NCI-H510A (cell line): ENCODE results near the gene PPP4C.

ENCODE experiments used
- DNase-seq: peaks from one replicate; lab custom pipeline; 2025; lab: John Stamatoyannopoulos, UW

The PPP4C gene

GRCh38 chr16:30054959-30055553, 20.7 kb upstream of the PPP4C start:
- no peak for DNase-seq

GRCh38 chr16:30060346-30060745, 15.4 kb upstream of the PPP4C start:
- no peak for DNase-seq

GRCh38 chr16:30060836-30061554, 14.8 kb upstream of the PPP4C start:
- no peak for DNase-seq

GRCh38 chr16:30063278-30063892, 12.4 kb upstream of the PPP4C start:
- no peak for DNase-seq

GRCh38 chr16:30063893-30064728, 11.7 kb upstream of the PPP4C start:
- peak; percentile 87 for DNase-seq

GRCh38 chr16:30064729-30065101, 11.1 kb upstream of the PPP4C start:
- DNase-seq: no peak

- peak; percentile 99 for DNase-seq
These were observed 10.5 kb upstream of the PPP4C start, which contains the start of gene ALDOA for GRCh38 chr16:30065102-30065942. ALDOA (plus strand) TSS chr16:30065760; CDS start chr16:30066898, 1,138 bp downstream.

- DNase-seq: no peak
These were observed 9.6 kb upstream of the PPP4C start for GRCh38 chr16:30065943-30066760.

- no peak for DNase-seq
These were observed 8.8 kb upstream of the PPP4C start for GRCh38 chr16:30066761-30067583.

GRCh38 chr16:30067584-30067916, 8.2 kb upstream of the PPP4C start:
- no peak for DNase-seq

GRCh38 chr16:30068333-30068732, 7.5 kb upstream of the PPP4C start:
- DNase-seq: no peak

- no peak for DNase-seq
These were observed 6.8 kb upstream of the PPP4C start for GRCh38 chr16:30068750-30069610.

- no peak for DNase-seq
These were observed 6.0 kb upstream of the PPP4C start for GRCh38 chr16:30069611-30070462.

- no peak for DNase-seq
These were observed 5.3 kb upstream of the PPP4C start for GRCh38 chr16:30070490-30070889.

GRCh38 chr16:30076276-30076791, 540 bp downstream of the PPP4C start:
- DNase-seq: no peak

GRCh38 chr16:30077656-30078055, 1.9 kb downstream of the PPP4C start:
- no peak for DNase-seq

- no peak for DNase-seq
These were observed 3.0 kb downstream of the PPP4C start for GRCh38 chr16:30078744-30079143.

GRCh38 chr16:30079480-30079879, 3.7 kb downstream of the PPP4C start:
- no peak for DNase-seq
